ENCODE data around the gene KCMF1. TPM values are rescaled to one million over a fixed set of nuclear protein-coding genes. Genes with fewer than 3 reads are reported as not detected.

KCMF1 gene
- polyA plus RNA-seq, 6 donors from 2014 or later, result 19.3 to 41.3 (median 25.9) TPM

DNA sequence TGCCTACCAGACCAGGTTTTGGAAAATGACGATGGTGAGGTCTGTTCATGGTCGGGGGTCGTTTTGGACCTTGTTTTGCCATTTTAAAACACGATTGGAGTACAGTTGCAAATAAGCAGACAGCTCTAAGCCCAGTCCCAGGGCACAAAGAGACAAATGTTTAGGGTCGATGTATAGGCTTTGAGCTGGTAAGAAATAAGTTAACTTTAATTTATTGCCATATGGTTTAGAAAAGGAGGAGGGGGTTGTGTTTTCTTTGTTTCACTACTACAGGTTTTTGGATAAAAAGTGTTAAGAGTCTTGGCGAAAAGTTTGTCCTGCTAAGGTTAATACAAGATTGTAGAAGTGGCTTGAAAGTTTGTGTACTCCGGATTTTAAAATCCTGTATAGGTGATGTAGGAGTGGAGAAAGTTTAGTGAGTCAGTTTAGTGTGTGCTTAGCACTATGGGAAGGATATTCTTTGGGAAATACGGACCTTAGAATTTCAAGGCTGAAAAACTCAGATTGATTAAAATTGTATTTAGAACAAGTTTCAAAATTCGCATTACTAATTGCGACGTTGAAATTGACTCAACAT lies 1.3 kb downstream of the KCMF1 start:
- Mint-ChIP-seq H3K36me3 (no peaks in the 10 kb centered on the region), H3K4me3 (peak overlapping the region; percentile 83 to 98 (median 88)), H3K27me3 (no peaks in the 10 kb centered on the region), H3K9me3 (no peaks in the 10 kb centered on the region), H3K27ac (peak overlapping the region; percentile 83 to 97 (median 94)), H3K4me1 (peaks cover 42 to 67% (median 45%) of the 10 kb centered on the region in 3 donors)
- DNase-seq (no peak), ATAC-seq (ENCODE audit: low read depth in 2 of 2) (no peak)

DNA sequence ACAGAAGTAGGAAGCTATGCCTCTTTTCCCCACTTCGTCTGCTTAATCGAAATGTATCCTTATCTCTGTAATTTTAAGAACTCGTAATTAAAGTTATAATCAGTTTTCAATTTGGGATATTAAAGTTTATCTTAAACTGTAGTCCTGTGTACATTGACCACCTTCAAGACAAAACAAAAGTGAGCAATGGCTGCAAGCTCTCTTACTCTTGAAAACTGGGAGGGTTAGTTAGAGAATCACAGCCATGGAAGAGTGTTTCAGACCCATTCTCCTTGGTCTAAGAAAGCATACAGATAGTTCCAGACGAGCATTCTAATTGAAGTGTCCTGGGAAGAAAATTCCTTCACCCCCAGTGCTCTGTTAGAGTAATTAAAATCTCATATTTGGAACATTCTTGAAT lies 2.0 kb downstream of the KCMF1 start:
- H3K27ac Mint-ChIP-seq, result peak overlapping the region in 5 of 6 donors; percentile 22 to 92 (median 56)
- DNase-seq (no peak), ATAC-seq (ENCODE audit: low read depth in 2 of 2) (no peak)
- H3K9me3 Mint-ChIP-seq, result no peaks in the 10 kb centered on the region
- H3K27me3 Mint-ChIP-seq, result no peaks in the 10 kb centered on the region
- H3K4me3 Mint-ChIP-seq, result peak overlapping the region; percentile 9 to 98 (median 80)
- H3K4me1 Mint-ChIP-seq, result peaks cover 44 to 73% (median 48%) of the 10 kb centered on the region in 3 donors
- no peaks in the 10 kb centered on the region for H3K36me3 Mint-ChIP-seq

DNA sequence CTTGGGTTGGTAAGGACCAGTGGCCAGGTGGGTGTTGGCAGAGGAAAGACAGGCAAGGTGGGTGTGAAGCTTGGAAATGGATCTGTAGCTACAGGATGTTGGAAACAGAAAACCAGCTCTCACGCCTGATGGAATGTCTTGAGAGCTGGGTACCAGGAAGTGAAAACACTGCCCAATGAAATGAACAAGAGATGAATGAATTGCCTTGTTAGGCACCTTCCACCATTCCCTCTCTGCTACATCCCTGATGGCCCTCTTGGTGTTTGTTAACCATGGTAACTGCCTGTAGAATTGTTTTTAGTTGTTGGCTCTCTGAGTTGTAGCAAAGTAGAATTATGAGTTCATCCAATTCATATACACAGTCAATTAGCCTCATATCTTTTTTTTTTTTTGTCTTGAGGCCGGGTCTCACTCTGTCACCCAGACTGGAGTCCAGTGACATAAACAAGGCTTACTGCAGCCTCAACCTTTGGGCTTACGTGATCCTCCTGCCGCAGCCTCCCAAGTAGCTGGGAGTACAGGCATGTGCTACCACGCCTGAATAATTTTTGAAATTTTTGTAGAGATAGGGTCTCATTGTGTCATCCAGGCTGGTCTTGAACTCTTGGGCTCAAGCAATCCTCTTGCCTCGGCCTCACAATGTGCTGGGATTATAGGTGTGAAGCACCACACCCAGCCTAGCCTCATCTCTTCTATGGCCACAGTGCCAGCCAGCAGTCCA lies 9.5 kb downstream of the KCMF1 start:
- ATAC-seq (ENCODE audit: low read depth in 2 of 2) (peak; percentile 25 to 45), DNase-seq (no peak)
- Mint-ChIP-seq H3K27me3 (no peaks in the 10 kb centered on the region), H3K36me3 (no peaks in the 10 kb centered on the region), H3K9me3 (no peaks in the 10 kb centered on the region), H3K27ac (peak overlapping the region in 4 of 6 donors; percentile 12 to 69 (median 45)), H3K4me1 (peaks cover 41 to 82% (median 55%) of the 10 kb centered on the region in 3 donors), H3K4me3 (peak overlapping the region in 5 of 8 donors; percentile 3 to 55 (median 5))

DNA sequence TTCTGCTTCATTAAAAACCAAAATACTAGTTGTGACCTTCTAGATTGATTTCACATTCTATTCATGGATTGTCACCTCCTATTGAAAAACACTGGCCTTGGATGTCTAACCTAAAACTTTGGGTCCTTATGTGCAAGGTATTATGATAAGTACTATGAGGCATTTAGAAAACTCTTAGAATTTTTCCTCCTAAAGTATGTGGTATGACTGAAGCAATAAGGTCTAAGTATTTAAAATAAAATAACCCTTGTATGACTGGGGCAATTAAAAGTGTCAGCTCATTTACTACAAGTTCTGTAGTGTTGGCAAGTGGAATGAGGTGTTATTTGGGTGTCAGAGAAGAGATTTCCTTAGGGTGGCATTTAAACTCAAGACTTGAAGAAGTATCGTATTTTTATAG lies 15.1 kb downstream of the KCMF1 start:
- Mint-ChIP-seq H3K27ac (peak overlapping the region; percentile 5 to 86 (median 30)), H3K27me3 (no peaks in the 10 kb centered on the region), H3K4me3 (peak overlapping the region in 2 of 8 donors; percentile 16 to 62), H3K4me1 (peaks cover 35 to 67% (median 50%) of the 10 kb centered on the region in 3 donors), H3K36me3 (no peaks in the 10 kb centered on the region), H3K9me3 (no peaks in the 10 kb centered on the region)
- DNase-seq (no peak), ATAC-seq (ENCODE audit: low read depth in 2 of 2) (no peak)

DNA sequence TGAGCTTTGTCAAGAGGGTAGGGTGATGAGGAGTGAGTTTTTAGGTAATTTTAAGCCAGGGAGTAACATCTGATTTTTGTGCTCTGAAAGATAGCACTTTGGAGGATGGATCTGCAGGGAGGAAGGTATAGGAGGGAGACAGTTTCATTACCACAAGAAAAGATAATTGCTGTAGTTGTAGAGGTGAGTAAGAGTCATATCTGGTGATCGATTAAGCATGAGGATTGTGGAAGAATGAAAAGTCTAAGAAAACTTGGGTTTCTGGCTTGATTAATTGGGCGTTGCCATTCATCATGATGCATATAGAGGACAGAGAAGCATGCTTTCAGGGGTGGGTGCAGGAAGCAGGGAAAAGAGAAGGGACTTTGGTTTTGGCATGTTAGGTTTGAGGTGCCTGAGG lies 18.5 kb downstream of the KCMF1 start:
- Mint-ChIP-seq H3K4me1 (peaks cover 22 to 59% (median 40%) of the 10 kb centered on the region in 3 donors), H3K9me3 (no peaks in the 10 kb centered on the region), H3K27ac (no peak overlapping the region), H3K27me3 (no peaks in the 10 kb centered on the region), H3K4me3 (no peak overlapping the region), H3K36me3 (no peaks in the 10 kb centered on the region)
- no peak for ATAC-seq (ENCODE audit: low read depth in 2 of 2)
- DNase-seq, result no peak

DNA sequence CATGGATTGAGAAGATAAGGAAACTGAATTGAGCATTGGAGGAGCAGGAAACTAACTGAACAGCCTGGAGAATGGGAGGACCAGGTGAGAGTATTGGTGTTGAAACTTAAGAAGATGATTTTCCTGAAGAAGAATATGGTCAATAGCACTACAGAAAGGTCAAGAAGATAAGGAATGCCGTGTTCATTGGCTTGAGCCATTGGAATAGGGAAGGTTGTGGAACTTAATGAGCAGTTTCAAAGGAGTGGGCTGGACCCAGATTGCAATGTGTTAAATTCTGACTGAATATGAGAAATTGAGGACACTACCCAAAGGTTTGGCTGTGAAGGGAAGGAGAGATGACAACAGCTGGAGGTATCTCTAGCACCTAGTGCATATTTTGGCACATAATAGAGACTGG lies 19.0 kb downstream of the KCMF1 start:
- Mint-ChIP-seq H3K36me3 (no peaks in the 10 kb centered on the region), H3K4me3 (no peak overlapping the region), H3K27ac (no peak overlapping the region), H3K27me3 (no peaks in the 10 kb centered on the region), H3K4me1 (peaks cover 19 to 59% (median 39%) of the 10 kb centered on the region in 3 donors), H3K9me3 (no peaks in the 10 kb centered on the region)
- no peak for ATAC-seq (ENCODE audit: low read depth in 2 of 2)
- DNase-seq, result no peak

DNA sequence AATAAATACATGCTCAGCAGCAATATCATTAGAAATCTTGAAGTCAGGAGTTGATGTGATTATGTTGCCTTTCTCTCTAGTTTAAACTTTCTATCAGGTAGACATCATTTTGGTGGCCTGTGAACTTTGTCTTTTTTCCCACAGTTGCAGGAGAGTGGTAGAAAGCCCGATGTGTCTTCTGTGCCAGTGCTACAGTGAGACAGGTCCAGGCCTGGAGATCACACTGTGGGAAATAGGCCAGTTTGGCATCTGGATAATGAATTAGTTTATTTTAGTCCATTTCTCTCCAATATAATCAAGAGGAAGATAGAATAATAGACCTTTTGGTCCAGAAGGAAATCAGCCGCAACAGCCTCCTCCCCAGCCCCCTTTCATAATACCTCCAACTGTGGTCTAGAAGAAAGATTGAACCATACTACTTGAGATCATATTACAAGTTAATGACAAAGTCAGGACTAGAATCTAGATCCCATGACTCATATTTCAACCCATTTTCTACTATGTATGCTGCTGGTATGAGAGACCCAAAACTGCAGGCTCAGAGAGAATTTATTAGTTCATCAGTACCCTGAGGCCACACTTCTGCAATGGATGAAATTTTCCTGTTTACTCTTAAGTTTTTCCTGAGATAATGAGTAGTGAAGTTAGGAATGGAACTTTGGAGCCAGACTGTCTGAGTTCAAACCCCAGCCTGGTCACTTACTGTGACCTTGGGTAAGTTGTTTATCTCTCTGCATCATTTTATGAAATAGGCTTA lies 20.6 kb downstream of the KCMF1 start:
- Mint-ChIP-seq H3K9me3 (no peaks in the 10 kb centered on the region), H3K4me3 (no peak overlapping the region), H3K27me3 (no peaks in the 10 kb centered on the region), H3K27ac (peak overlapping the region in 2 of 6 donors; percentile 12 to 33), H3K36me3 (no peaks in the 10 kb centered on the region), H3K4me1 (peaks cover 17 to 60% (median 32%) of the 10 kb centered on the region in 3 donors)
- DNase-seq, result no peak
- no peak for ATAC-seq (ENCODE audit: low read depth in 2 of 2)

DNA sequence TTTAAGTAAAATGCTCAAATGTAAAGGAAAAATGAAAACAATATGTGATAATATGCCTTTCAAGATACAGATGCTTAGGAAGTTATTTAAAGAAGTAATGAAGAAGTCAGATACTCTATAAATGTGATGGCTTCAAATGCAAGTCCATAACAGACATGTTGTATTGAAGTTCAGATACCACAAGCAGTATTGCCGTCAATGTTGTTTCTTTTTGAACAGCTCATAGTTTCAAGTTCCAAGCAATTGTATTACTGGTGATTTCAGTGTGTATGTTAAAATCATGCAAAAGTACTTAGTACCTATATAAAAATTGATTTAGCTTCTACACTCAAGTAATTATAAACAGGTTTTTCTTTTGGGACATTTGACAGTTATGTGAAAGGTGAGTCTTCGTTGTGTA lies 24.9 kb downstream of the KCMF1 start:
- Mint-ChIP-seq H3K36me3 (peaks cover 0 to 5% of the 10 kb centered on the region in 2 donors), H3K27ac (peak overlapping the region in 3 of 6 donors; percentile 55 to 76 (median 69)), H3K4me3 (no peak overlapping the region), H3K27me3 (no peaks in the 10 kb centered on the region), H3K9me3 (no peaks in the 10 kb centered on the region), H3K4me1 (peaks cover 20 to 71% (median 33%) of the 10 kb centered on the region in 3 donors)
- DNase-seq (no peak), ATAC-seq (ENCODE audit: low read depth in 2 of 2) (no peak)

DNA sequence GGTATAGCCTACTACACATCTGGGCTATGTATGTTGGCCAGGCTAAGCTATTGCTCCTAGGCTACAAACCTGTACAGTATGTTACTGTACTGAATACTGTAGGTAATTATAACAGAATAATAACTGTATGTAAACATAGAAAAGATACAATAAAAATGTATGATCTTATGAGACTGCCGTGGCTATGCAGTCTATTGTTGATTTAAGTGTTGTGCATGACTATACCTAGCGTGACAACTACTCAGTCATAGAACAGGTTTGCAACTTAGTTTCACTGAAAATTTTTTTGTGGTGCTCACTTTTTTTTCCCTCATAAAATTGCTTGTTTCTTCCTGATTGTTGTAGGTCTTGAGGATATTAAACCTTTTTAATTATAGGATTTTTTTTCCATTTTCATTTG lies 25.9 kb downstream of the KCMF1 start:
- H3K27ac Mint-ChIP-seq, result peak overlapping the region in 3 of 6 donors; percentile 38 to 67 (median 42)
- no peaks in the 10 kb centered on the region for H3K9me3 Mint-ChIP-seq
- peaks cover 20 to 79% (median 43%) of the 10 kb centered on the region in 3 donors for H3K4me1 Mint-ChIP-seq
- DNase-seq (no peak), ATAC-seq (ENCODE audit: low read depth in 2 of 2) (no peak)
- H3K4me3 Mint-ChIP-seq, result no peak overlapping the region
- peaks cover 0 to 5% of the 10 kb centered on the region in 2 donors for H3K36me3 Mint-ChIP-seq
- no peaks in the 10 kb centered on the region for H3K27me3 Mint-ChIP-seq

DNA sequence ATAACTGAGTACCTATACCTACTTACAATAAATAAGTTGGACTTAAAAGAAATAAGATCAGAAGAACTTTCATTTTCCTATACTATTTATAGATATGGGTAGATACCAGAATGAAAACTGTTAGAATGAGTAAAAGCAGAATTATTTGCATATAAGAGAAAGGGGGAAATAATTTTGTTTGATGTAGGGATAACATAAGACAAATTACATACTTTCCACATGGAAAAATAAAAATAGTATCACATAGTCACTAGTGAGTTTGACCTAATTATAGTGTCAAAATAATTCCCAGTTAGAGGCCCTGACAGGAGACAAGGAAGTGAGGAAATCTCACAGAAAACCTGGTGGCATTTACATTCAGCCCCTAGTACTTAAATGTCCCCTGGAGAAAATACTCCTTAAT lies 28.6 kb downstream of the KCMF1 start:
- Mint-ChIP-seq H3K36me3 (peaks cover 0 to 5% of the 10 kb centered on the region in 2 donors), H3K4me1 (peaks cover 20 to 84% (median 44%) of the 10 kb centered on the region in 3 donors), H3K9me3 (no peaks in the 10 kb centered on the region), H3K27me3 (no peaks in the 10 kb centered on the region), H3K27ac (peak overlapping the region in 5 of 6 donors; percentile 36 to 88 (median 84)), H3K4me3 (peak overlapping the region in 7 of 8 donors; percentile 26 to 80 (median 57))
- ATAC-seq (ENCODE audit: low read depth in 2 of 2) (peak; percentile 44 to 48), DNase-seq (no peak)

DNA sequence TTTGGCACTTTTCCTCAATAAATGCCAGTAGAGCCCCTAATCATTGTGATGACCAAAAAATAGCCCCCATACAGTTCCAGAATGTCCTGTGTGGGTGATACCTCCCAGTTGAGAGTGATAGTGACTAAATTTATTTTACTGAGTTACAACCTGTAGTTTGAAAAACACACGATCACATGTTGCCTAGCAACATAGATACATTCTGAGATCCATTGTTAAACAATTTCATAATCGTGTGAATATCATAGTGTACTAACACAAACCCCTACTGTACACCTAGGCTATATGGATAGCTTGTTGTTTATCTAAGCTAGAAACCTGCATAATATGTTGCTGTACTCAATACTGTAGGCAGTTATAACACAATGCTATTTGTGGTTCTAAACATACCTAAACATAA lies 30.6 kb downstream of the KCMF1 start:
- peaks cover 17 to 79% (median 45%) of the 10 kb centered on the region in 3 donors for H3K4me1 Mint-ChIP-seq
- DNase-seq, result no peak
- no peaks in the 10 kb centered on the region for H3K9me3 Mint-ChIP-seq
- H3K27me3 Mint-ChIP-seq, result no peaks in the 10 kb centered on the region
- H3K4me3 Mint-ChIP-seq, result no peak overlapping the region
- peak overlapping the region in 4 of 6 donors; percentile 25 to 84 (median 60) for H3K27ac Mint-ChIP-seq
- ATAC-seq (ENCODE audit: low read depth in 2 of 2), result no peak
- H3K36me3 Mint-ChIP-seq, result peaks cover 0 to 5% of the 10 kb centered on the region in 2 donors

DNA sequence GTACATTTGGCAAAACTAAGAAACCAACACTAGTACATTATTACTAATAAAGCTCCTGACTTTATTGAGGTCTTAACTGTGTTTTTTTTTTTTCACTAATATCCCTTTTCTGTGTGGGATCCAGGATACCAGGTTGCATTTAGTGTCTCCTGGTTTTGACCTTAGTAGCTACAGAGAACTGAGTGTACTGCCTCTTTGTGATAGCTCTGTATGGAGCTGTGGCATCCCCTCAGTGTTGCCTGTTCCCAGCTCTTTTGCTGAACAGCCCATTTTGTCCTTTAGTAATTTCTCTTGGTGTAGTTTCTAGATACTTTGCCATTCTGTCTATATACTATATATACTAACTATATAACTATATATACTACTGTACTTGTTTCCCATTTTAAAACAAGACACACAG lies 31.6 kb downstream of the KCMF1 start:
- no peak for ATAC-seq (ENCODE audit: low read depth in 2 of 2)
- H3K4me3 Mint-ChIP-seq, result no peak overlapping the region
- H3K27me3 Mint-ChIP-seq, result no peaks in the 10 kb centered on the region
- no peak for DNase-seq
- peaks cover 5 to 8% of the 10 kb centered on the region in 2 donors for H3K36me3 Mint-ChIP-seq
- H3K9me3 Mint-ChIP-seq, result no peaks in the 10 kb centered on the region
- peaks cover 24 to 81% (median 54%) of the 10 kb centered on the region in 3 donors for H3K4me1 Mint-ChIP-seq
- H3K27ac Mint-ChIP-seq, result peak overlapping the region in 4 of 6 donors; percentile 33 to 56 (median 38)

DNA sequence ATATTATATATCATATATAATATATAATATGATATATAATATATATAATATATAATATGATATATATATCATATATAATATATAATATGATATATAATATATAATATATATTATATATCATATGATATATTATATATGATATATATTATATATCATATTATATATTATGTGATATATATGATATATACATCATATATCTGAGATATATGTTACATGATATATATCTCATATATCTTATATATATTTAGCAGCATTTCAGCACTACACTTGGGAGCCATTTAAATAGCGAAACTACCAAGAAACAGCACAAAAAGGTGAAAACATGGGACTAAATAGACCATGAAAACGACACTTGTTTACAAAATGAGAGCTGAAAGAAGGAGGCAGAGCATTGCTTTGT lies 37.3 kb downstream of the KCMF1 start:
- no peak for ATAC-seq (ENCODE audit: low read depth in 2 of 2)
- H3K27me3 Mint-ChIP-seq, result no peaks in the 10 kb centered on the region
- H3K27ac Mint-ChIP-seq, result peak overlapping the region in 1 of 6 donors; percentile 63

More for the DNA sequence above, 37.3 kb downstream of the KCMF1 start:
- H3K9me3 Mint-ChIP-seq, result peaks cover 0 to 4% (median 2%) of the 10 kb centered on the region in 7 donors
- no peak for DNase-seq
- no peak overlapping the region for H3K4me3 Mint-ChIP-seq
- H3K36me3 Mint-ChIP-seq, result peaks cover 12 to 21% of the 10 kb centered on the region in 2 donors
- H3K4me1 Mint-ChIP-seq, result peaks cover 47 to 81% (median 57%) of the 10 kb centered on the region in 3 donors
